Limb (tissue), 2 donors: ENCODE measurements around the gene DLG1.
A peak's percentile ranks its signal among the peaks of the same experiment; 100 is the strongest.

Source experiments
- DNase-seq, 2 donors: peaks; one replicate each; pipeline ENCODE4 v3.0.0-alpha.2; 2016; ENCODE audit errors: extremely low spot score in 2 of 2

Gene DLG1

DNA sequence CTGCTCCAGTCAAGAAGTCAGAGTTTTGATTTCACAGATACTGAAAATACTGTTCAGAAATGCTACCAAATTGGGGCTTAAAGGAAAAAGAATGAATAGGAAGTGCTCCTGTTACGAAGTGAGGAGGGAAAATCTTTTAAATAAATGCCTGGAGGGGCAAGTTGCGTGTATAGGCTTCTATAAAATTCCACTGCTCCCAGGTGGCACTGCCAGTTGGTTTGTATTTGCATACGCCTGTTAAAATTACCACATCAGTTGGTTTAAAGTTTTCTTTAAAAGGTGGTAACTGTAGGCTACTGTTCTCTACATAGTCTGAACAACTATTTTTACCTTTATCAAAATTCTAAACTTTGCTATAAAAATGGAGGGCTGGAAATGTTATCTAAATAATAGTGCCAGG, 123.5 kb downstream of the DLG1 start:
- DNase-seq = peak in 1 of 2 donors; percentile 19

GRCh38 chr3:197173620-197174019, 124.8 kb downstream of the DLG1 start:
- no peak for DNase-seq

- no peak for DNase-seq
Observed at GRCh38 chr3:197171481-197172067, 126.8 kb downstream of the DLG1 start.

DNA sequence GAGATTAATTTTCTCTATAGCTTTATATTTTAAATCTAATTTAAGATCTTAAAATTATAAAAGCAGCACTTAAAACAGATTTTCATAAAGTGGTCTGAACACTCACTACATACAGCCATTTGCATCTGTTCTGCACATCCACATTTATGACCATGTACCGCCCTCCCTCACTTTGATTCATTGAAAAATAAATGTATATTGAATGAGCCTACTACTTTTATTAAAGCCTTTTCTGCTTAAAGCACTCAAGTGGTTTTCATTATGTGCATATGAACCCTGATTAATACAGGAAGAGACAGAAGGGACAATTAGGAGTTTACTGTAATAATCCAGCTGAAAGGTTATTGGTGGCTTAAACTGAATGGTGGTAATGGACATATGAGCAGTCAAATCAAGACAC, 129.4 kb downstream of the DLG1 start:
- DNase-seq = peak in 1 of 2 donors; percentile 50

DNA sequence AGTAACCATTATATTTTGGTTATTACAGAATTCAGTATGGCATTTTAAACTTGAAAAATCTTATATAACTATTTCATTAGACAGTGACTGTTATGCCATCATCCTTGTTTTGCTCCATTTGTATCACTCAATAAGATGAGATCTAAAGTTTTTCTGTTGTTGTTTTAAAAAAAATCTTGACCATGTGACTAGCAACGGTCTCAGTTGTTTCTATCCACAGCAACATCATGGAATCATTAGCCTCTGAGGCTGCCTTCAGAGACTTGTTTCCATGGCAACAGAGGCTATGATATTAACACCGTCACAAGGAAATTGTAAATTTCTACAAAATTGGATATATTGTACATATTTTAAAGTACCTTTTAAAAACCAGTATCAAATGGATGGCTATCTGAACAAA, 129.8 kb downstream of the DLG1 start:
- DNase-seq = peak in 1 of 2 donors; percentile 88

DNA sequence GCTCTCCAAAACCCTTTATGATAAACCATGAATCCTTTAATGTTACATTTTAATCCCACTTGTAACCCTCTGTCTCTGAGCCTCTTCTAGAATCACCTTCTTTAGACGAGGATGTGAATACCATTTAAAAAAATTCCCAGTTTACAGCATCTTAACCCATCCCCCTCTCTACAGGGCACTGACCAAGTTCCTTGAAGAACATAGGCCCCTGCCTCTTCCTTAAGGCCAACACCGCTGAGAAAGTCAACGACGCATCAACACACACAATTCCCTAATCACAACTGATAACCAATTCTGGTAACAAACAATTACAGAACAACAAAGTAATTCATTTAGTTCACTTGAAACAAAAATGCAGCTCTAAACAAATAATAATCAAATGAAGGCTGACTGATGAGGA, 130.3 kb downstream of the DLG1 start:
- DNase-seq = no peak

DNA sequence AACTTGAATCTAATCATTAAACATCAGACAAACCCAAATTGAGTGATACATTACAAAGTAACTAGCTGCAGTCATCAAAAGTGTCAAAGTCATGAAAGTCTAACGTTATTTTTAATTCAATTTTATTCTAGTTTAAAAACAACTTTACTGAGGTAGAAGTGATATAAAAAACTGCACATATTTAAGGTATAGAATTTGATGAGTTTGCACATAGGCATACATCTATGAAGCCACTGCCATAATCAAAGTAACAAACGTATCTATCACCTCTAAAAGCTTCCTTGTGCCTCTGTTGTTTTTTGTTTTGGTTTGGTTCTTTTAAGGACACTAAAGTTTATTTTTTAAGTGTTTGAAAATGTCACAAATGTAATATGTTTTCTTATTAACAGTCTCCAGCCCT, 130.9 kb downstream of the DLG1 start:
- no peak for DNase-seq

GRCh38 chr3:197165890-197166289, 132.5 kb downstream of the DLG1 start:
- DNase-seq = no peak

DNA sequence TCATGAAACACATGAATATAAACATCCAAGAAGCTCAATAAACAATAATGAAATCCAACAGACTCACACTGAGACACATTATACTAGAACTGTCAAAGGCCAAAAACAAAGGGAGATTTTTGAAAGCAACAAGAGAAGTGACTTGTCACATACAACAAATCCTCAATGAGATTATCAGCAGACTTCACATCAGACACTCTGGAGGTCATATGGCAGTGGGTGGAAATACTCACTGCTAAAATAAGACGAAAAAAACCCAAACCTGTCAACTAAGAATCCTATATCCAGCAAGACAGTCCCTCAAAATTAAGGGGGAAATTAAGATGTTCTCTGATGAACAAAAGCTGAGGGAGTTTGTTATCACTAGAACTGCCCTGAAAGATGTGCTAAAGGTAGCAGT, 143.4 kb downstream of the DLG1 start:
- DNase-seq = no peak

- DNase-seq = no peak
Observed at GRCh38 chr3:197151580-197151979, 146.8 kb downstream of the DLG1 start.

GRCh38 chr3:197149528-197149927, 148.9 kb downstream of the DLG1 start:
- no peak for DNase-seq

DNA sequence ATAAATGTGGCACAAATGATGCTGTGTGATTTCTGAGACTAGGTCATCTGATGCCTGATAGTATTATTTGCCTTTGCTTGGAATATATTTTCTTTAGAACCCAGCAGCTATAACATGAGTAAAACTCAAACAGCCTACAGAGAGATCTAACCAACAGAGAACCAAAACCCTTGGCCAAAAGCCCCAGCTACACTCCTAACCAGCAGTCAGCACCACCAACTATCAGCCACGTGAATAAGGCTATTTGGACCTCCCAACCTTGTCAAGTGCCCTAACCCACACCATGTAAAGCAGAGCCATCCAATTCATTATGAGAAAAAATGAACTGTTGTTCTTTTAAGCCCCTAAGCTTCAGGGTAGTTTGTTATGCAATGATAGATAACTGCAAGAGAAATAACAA, 154.2 kb downstream of the DLG1 start:
- DNase-seq = no peak

DNA sequence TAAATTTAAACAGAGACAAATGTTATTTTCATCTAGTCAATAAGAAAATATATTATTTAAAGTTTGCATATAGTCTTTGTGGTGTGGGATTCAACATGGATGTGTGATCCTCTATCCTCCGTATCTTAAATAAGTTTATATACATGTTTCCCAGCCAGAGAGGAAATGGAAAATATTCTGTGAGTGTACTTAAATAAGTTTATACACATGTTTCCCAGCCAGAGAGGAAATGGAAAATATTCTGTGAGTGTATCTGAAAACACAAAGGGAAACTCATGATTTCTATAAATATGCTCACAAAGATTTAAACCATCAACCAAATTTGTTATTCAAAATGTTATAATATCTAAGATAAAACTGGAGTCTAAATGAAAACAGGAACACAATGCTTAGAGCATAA, 158.8 kb downstream of the DLG1 start:
- no peak for DNase-seq

GRCh38 chr3:197137751-197138150, 160.7 kb downstream of the DLG1 start:
- DNase-seq = no peak

GRCh38 chr3:197136744-197137143, 161.7 kb downstream of the DLG1 start:
- no peak for DNase-seq

DNA sequence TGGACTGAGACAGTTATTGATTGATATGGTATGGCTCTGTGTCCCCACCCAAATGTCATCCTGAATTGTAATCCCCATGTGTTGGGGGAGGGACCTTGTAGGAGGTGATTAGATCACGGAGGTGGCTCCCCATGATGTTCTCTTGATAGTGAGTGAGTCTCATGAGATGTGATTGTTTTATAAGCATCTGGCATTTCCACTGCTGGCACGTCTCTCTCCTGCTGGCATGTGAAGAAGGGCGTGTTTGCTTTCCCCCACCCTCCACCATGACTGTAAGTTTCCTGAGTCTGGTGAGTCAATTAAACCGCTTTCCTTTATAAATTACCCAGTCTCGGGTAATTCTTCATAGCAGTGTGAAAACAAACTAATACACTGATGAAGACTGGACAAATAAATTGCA, 163.2 kb downstream of the DLG1 start:
- no peak for DNase-seq

GRCh38 chr3:197132916-197133530, 165.4 kb downstream of the DLG1 start:
- no peak for DNase-seq

DNA sequence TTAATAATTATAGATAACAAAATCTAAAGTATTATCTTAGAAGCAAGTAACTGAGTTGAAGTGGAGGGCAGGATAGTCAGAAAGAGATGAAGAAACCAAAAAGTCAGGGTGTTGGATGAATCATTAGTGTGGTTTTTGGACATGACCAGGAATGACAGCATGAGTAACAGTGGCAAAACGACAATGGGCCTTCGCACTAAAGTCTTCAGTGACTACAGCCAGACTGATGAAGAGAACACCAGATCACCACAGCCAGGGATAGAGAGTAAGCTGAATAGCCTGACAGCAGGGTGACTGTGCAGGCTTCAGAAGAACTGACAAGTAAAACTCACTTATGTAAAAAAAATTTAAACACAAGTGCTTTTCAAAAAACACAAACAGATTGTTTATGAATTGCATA, 172.8 kb downstream of the DLG1 start:
- DNase-seq = no peak

GRCh38 chr3:197124713-197125112, 173.7 kb downstream of the DLG1 start:
- DNase-seq = no peak

DNA sequence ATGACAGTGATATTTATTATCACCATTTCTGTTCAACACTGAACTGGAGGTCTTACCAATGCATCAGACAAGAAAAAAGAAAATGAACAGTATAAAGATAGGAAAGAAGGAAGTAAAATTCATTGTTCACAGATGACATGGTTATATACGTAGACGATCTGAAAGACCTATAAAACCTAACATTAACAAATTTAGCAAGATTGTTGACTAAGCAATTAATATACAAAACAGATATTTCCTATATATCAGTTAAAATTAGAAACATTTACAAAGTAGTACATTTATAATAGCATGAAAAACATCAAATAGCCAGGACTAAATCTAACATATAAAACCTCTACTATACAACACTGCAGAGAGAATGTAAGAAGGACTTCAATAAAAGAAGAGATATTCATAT, 176.0 kb downstream of the DLG1 start:
- no peak for DNase-seq

DNA sequence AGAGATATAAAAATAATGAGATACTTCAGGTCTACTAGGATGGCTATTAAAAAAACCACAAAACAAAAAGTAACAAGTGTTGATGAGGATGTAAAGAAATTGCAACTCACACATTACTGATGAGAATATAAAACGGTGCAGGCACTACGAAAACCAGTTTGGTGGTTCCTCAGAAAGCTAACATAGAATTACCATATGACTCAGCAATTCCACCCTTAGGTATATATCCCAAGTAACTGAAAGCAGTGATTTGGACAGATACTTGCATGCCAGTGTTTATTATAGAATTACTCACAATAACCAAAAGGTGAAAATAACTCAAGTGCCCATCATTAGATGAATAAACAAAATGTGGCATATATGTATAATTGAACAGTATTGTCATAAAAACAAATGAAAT, 181.3 kb downstream of the DLG1 start:
- DNase-seq = no peak

DNA sequence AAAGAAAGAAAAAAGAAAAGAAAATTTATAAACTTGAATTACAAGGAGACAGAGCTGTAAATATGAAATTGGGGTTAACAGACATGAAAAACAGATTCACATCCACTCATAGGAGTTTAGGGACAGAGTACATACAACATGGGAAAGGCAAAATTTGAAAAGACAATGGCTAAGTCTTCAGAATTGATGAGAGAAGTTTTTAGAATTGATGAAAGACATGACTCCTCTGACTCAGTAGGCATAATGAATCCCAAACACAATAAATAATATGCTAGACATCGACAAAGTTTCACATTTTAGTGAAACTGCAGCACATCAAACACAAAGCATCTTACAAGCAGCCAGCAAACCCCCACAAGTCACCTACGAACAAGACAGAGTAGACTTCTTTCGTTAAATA, 184.4 kb downstream of the DLG1 start:
- DNase-seq = no peak

DNA sequence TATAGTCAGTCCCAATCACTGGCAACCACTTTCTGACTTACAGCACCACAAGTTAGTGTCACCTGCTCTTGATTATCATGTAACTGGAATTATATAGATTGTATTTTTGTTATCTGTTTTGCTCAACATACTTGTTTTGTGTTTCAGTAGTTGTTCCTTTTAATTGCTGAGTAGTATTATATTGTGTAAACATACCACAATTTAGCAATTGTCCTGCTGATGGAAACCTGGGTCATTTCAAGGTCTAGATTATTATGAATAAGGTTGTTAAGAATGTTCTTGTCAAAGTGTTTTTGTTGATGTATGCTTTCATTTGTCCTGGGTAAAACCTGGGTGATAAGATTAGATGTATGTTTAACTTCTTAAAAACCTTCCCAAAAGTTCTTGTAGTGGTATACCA, 186.7 kb downstream of the DLG1 start:
- no peak for DNase-seq

GRCh38 chr3:197105786-197106185, 192.6 kb downstream of the DLG1 start:
- no peak for DNase-seq
